Loucy (cell line): ENCODE results near the gene PPP1R16B.
A peak's percentile ranks its signal among the peaks of the same experiment; 100 is the strongest.

Experiments used
- H2AFZ ChIP-seq: fragments of 200-600 bp; sonication (generic); 2 replicates; pipeline ENCODE4 v1.6.0; 2016; ENCODE audit warnings: antibody characterized with exemption, mild to moderate bottlenecking, low read length, moderate library complexity
- H3F3A ChIP-seq: fragments of 200-600 bp; 2 replicates; pipeline ENCODE4 v1.6.0; 2016; ENCODE audit warnings: antibody characterized with exemption, low read depth, mild to moderate bottlenecking
- H3K27me3 ChIP-seq: fragments of 200-600 bp; sonication (generic); 2 replicates; pipeline ENCODE4 v1.6.1; 2014; ENCODE audit warnings: low read length, mild to moderate bottlenecking; ENCODE audit not compliant: insufficient read depth, poor library complexity, severe bottlenecking
- H3K36me3 ChIP-seq: fragments of 200-600 bp; sonication (generic); 2 replicates; pipeline ENCODE4 v1.6.1; 2016; ENCODE audit warnings: low read length; ENCODE audit not compliant: insufficient read depth
- H3K4me1 ChIP-seq: fragments of 200-600 bp; sonication (generic); 2 replicates; pipeline ENCODE4 v1.5.1; 2014; ENCODE audit warnings: low read length, mild to moderate bottlenecking; ENCODE audit not compliant: insufficient read depth, poor library complexity, severe bottlenecking
- H3K4me2 ChIP-seq: fragments of 200-600 bp; sonication (generic); 2 replicates; pipeline ENCODE4 v1.6.0; 2014; ENCODE audit warnings: antibody characterized with exemption, low read length, low read depth, mild to moderate bottlenecking; ENCODE audit not compliant: poor library complexity, severe bottlenecking
- H3K4me3 ChIP-seq: fragments of 200-600 bp; sonication (generic); 2 replicates; pipeline ENCODE4 v1.5.1; 2014; ENCODE audit warnings: low read length, mild to moderate bottlenecking, mixed read lengths; ENCODE audit not compliant: poor library complexity, severe bottlenecking
- H3K79me2 ChIP-seq: fragments of 200-600 bp; sonication (generic); 2 replicates; pipeline ENCODE4 v1.6.1; 2014; ENCODE audit warnings: low read length; ENCODE audit not compliant: insufficient read depth
- H3K9ac ChIP-seq: fragments of 200-600 bp; sonication (generic); 2 replicates; pipeline ENCODE4 v1.6.0; 2014; ENCODE audit warnings: mild to moderate bottlenecking, low read depth, low read length, moderate library complexity; ENCODE audit not compliant: poor library complexity, severe bottlenecking
- H3K9me2 ChIP-seq: fragments of 200-600 bp; sonication (generic); replicated peaks from 2 replicates; pipeline ENCODE4 v1.6.1; 2016; ENCODE audit warnings: low read depth, low read length, mixed read lengths
- H3K9me3 ChIP-seq: fragments of 200-600 bp; sonication (generic); 2 replicates; pipeline ENCODE4 v1.6.1; 2014; ENCODE audit warnings: mild to moderate bottlenecking, antibody characterized with exemption, low read length, low read depth; ENCODE audit not compliant: insufficient read depth
- H4K20me1 ChIP-seq: fragments of 200-600 bp; sonication (generic); 2 replicates; pipeline ENCODE4 v1.6.0; 2014; ENCODE audit warnings: antibody characterized with exemption, low read length, mild to moderate bottlenecking; ENCODE audit not compliant: insufficient read depth, poor library complexity, severe bottlenecking
- CTCF ChIP-seq: fragments of 200-600 bp; sonication (generic); conservative IDR thresholded peaks from 2 replicates; pipeline ENCODE4 v1.5.1; 2014; ENCODE audit warnings: mild to moderate bottlenecking, antibody characterized with exemption, low read length
- EZH2phosphoT487 ChIP-seq: fragments of 200-600 bp; IDR thresholded peaks from 2 replicates; pipeline ENCODE4 v1.6.1; 2018; ENCODE audit warnings: antibody characterized with exemption, mild to moderate bottlenecking, moderate library complexity, borderline replicate concordance

Gene PPP1R16B

GRCh38 chr20:38893056-38893564 lies 87.6 kb downstream of the PPP1R16B start:
- H3K4me2 ChIP-seq: no peak overlapping the region
- H3K9ac ChIP-seq: no peak overlapping the region

GRCh38 chr20:38893565-38894090 lies 88.1 kb downstream of the PPP1R16B start:
- H3K9ac ChIP-seq: no peak overlapping the region
- peak; percentile 81 for TF ChIP-seq CTCF
- TF ChIP-seq EZH2phosphoT487: no peak

More at GRCh38 chr20:38893056-38893564, 87.6 kb downstream of the PPP1R16B start:
- no peaks in the 10 kb centered on the region for H4K20me1 ChIP-seq
- no peak overlapping the region for H3K4me3 ChIP-seq
- H3K79me2 ChIP-seq: no peaks in the 10 kb centered on the region
- H3K9me2 ChIP-seq: no peaks in the 10 kb centered on the region
- TF ChIP-seq EZH2phosphoT487 (no peak), CTCF (no peak)
- no peaks in the 10 kb centered on the region for H3K27me3 ChIP-seq
- H2AFZ ChIP-seq: no peak overlapping the region
- H3K4me1 ChIP-seq: no peaks in the 10 kb centered on the region
- peaks cover 19% of the 10 kb centered on the region; the same call in 1 of the 2 replicates for H3K36me3 ChIP-seq
- H3F3A ChIP-seq: no peaks in the 10 kb centered on the region
- H3K9me3 ChIP-seq: no peaks in the 10 kb centered on the region

GRCh38 chr20:38894091-38894847 lies 88.8 kb downstream of the PPP1R16B start:
- Histone ChIP-seq H2AFZ (no peak overlapping the region), H3K4me1 (no peaks in the 10 kb centered on the region)

More at GRCh38 chr20:38893565-38894090, 88.1 kb downstream of the PPP1R16B start:
- H4K20me1 ChIP-seq: no peaks in the 10 kb centered on the region
- no peaks in the 10 kb centered on the region for H3K9me3 ChIP-seq
- no peaks in the 10 kb centered on the region for H3K79me2 ChIP-seq
- no peaks in the 10 kb centered on the region for H3F3A ChIP-seq
- H2AFZ ChIP-seq: no peak overlapping the region
- H3K4me2 ChIP-seq: no peak overlapping the region
- H3K27me3 ChIP-seq: no peaks in the 10 kb centered on the region
- H3K36me3 ChIP-seq: peaks cover 19% of the 10 kb centered on the region; the same call in 1 of the 2 replicates
- H3K4me3 ChIP-seq: no peak overlapping the region
- H3K4me1 ChIP-seq: no peaks in the 10 kb centered on the region
- H3K9me2 ChIP-seq: no peaks in the 10 kb centered on the region

More at GRCh38 chr20:38894091-38894847, 88.8 kb downstream of the PPP1R16B start:
- no peaks in the 10 kb centered on the region for H3K79me2 ChIP-seq
- no peaks in the 10 kb centered on the region for H3K9me2 ChIP-seq
- no peaks in the 10 kb centered on the region for H3K9me3 ChIP-seq
- H3K36me3 ChIP-seq: peaks cover 21% of the 10 kb centered on the region; the same call in 1 of the 2 replicates
- no peak overlapping the region for H3K9ac ChIP-seq
- no peak overlapping the region for H3K4me2 ChIP-seq
- no peak overlapping the region for H3K4me3 ChIP-seq
- no peaks in the 10 kb centered on the region for H3K27me3 ChIP-seq
- no peaks in the 10 kb centered on the region for H4K20me1 ChIP-seq
- no peaks in the 10 kb centered on the region for H3F3A ChIP-seq
- no peak for TF ChIP-seq CTCF
- TF ChIP-seq EZH2phosphoT487: no peak
